PC-3 (cell line): ENCODE results near the gene P2RX6. TPM values are rescaled to one million over a fixed set of nuclear protein-coding genes. Genes with fewer than 3 reads are reported as not detected.
A peak's percentile ranks its signal among the peaks of the same experiment; 100 is the strongest.

Experiments
- ATAC-seq: fragments of 200-7000 bp; cut with Tn5 transposase; 2 replicates; pipeline ENCODE4 v1.9.1; 2020; ENCODE audit warnings: mild to moderate bottlenecking, moderate library complexity
- BruUV-seq: library from RNA; stranded (reverse); fragments of 400-500 nt; replicated peaks from 2 replicates; lab custom pipeline; 2021; lab: Mats Ljungman, UMichigan
- CTCF ChIA-PET: fragments of 300-600 bp; sonication (Branson Sonifier 250); formaldehyde crosslinking; loops from one replicate; lab custom pipeline; 2022; ENCODE audit warnings: antibody characterized with exemption; lab: Charles Lee
- POLR2A ChIA-PET: fragments of 300-600 bp; sonication (Branson Sonifier 250); formaldehyde crosslinking; loops from one replicate; lab custom pipeline; 2022; ENCODE audit warnings: antibody characterized with exemption; ENCODE audit not compliant: unreplicated experiment; lab: Charles Lee
- DNase-seq: peaks from one replicate; pipeline ENCODE4 v3.0.0-alpha.2; 2015
- H2AFZ ChIP-seq: fragments of 300-600 bp; sonication (generic); 2 replicates; pipeline ENCODE4 v1.6.0; 2016; ENCODE audit warnings: antibody characterized with exemption, low read length
- H3F3A ChIP-seq: fragments of 300-600 bp; sonication (generic); one replicate; pipeline ENCODE4 v1.6.0; 2017; ENCODE audit warnings: antibody characterized with exemption, low read length, control low read depth, mild to moderate bottlenecking; ENCODE audit not compliant: unreplicated experiment
- H3K27ac ChIP-seq: fragments of 300-600 bp; sonication (generic); 2 replicates; pipeline ENCODE4 v1.5.1; 2016; ENCODE audit warnings: mild to moderate bottlenecking, low read length
- H3K27me3 ChIP-seq: fragments of 300-600 bp; sonication (generic); 2 replicates; pipeline ENCODE4 v1.6.1; 2016; ENCODE audit warnings: low read length, mixed read lengths
- H3K36me3 ChIP-seq: fragments of 300-600 bp; sonication (generic); 2 replicates; pipeline ENCODE4 v1.6.1; 2016; ENCODE audit warnings: low read depth, mixed run types, low read length, mixed read lengths
- H3K4me1 ChIP-seq: fragments of 300-600 bp; sonication (generic); 2 replicates; pipeline ENCODE4 v1.5.1; 2016; ENCODE audit warnings: low read length; ENCODE audit not compliant: insufficient read depth
- H3K4me2 ChIP-seq: fragments of 300-600 bp; sonication (generic); 2 replicates; pipeline ENCODE4 v1.6.0; 2016; ENCODE audit warnings: low read length
- H3K4me3 ChIP-seq: fragments of 300-600 bp; sonication (generic); 2 replicates; pipeline ENCODE4 v1.5.1; 2016; ENCODE audit warnings: mild to moderate bottlenecking, low read length, mixed read lengths
- H3K79me2 ChIP-seq: fragments of 300-600 bp; sonication (generic); 2 replicates; pipeline ENCODE4 v1.6.1; 2017; ENCODE audit warnings: low read length, mixed read lengths
- H3K9ac ChIP-seq: fragments of 300-600 bp; sonication (generic); 2 replicates; pipeline ENCODE4 v1.6.0; 2016; ENCODE audit warnings: mild to moderate bottlenecking, low read length
- H3K9me2 ChIP-seq: fragments of 300-600 bp; sonication (generic); replicated peaks from 2 replicates; pipeline ENCODE4 v1.6.1; 2016; ENCODE audit warnings: mixed run types, low read length, mixed read lengths
- H3K9me3 ChIP-seq: fragments of 300-600 bp; sonication (generic); 2 replicates; pipeline ENCODE4 v1.6.1; 2016; ENCODE audit warnings: low read length, mixed read lengths
- H4K20me1 ChIP-seq: fragments of 300-600 bp; sonication (generic); 2 replicates; pipeline ENCODE4 v1.6.1; 2016; ENCODE audit warnings: low read length, mixed read lengths
- CTCF ChIP-seq: fragments of 300-600 bp; sonication (generic); conservative IDR thresholded peaks from 2 replicates; pipeline ENCODE4 v1.5.1; 2017; ENCODE audit warnings: antibody characterized with exemption, low read depth, mild to moderate bottlenecking, low read length
- EZH2 ChIP-seq: fragments of 300-600 bp; sonication (generic); IDR thresholded peaks from one replicate; pipeline ENCODE4 v1.6.1; 2017; ENCODE audit warnings: antibody characterized with exemption, mild to moderate bottlenecking, low read length; ENCODE audit not compliant: unreplicated experiment
- EZH2phosphoT487 ChIP-seq: fragments of 300-600 bp; sonication (generic); IDR thresholded peaks from 2 replicates; pipeline ENCODE4 v1.6.1; 2018; ENCODE audit warnings: mild to moderate bottlenecking, antibody characterized with exemption, low read length, borderline replicate concordance
- intact Hi-C: fragments of 100-400 bp; cut with micrococcal nuclease; formaldehyde crosslinking; loops from 2 replicates; pipeline ENCODE4 v1.9.0; 2023
- total RNA-seq: library from RNA; depleted of rRNA; stranded (reverse); fragments of >200 nt; gene quantifications from 2 replicates; pipeline ENCODE4 v1.2.3, GENCODE V29; 2014

P2RX6 gene
- total RNA-seq, 1 experiment from 2014 or later = 1.1 TPM

- Histone ChIP-seq H3K4me3 (no peak overlapping the region), H3K9me2 (no peaks in the 10 kb centered on the region), H3K9me3 (no peaks in the 10 kb centered on the region), H2AFZ (no peak overlapping the region), H3K79me2 (no peaks in the 10 kb centered on the region), H3F3A (no peaks in the 10 kb centered on the region), H3K27me3 (no peaks in the 10 kb centered on the region), H3K36me3 (no peaks in the 10 kb centered on the region), H4K20me1 (no peaks in the 10 kb centered on the region), H3K9ac (no peak overlapping the region), H3K27ac (no peak overlapping the region), H3K4me1 (peaks cover 3% of the 10 kb centered on the region; the same call in 1 of the 2 replicates), H3K4me2 (no peak overlapping the region)
- POLR2A ChIA-PET = no interaction called here
- intact Hi-C loops = no loop called here
- CTCF ChIA-PET = interaction anchor here (0.5 kb wide), 1 partner anchor 94 kb away, joined by 5 read pairs; no protein-coding TSS in a partner anchor
- no TSS peak for BruUV-seq
- ATAC-seq = 0 out of 2 replicates have a peak, but pooled peaks have one; percentile 43
- TF ChIP-seq EZH2phosphoT487 (no peak), EZH2 (no peak), CTCF (no peak)
- DNase-seq = peak; percentile 61
These were observed 5.1 kb upstream of the P2RX6 start for GRCh38 chr22:21009638-21010425.

GRCh38 chr22:21010426-21011113, 4.4 kb upstream of the P2RX6 start:
- Histone ChIP-seq H3K27me3 (no peaks in the 10 kb centered on the region), H3K9ac (no peak overlapping the region), H3K27ac (no peak overlapping the region), H3K4me2 (no peak overlapping the region), H3K79me2 (no peaks in the 10 kb centered on the region), H4K20me1 (no peaks in the 10 kb centered on the region), H2AFZ (no peak overlapping the region), H3K9me3 (no peaks in the 10 kb centered on the region), H3K4me1 (peaks cover 7% of the 10 kb centered on the region; the same call in 1 of the 2 replicates), H3K4me3 (no peak overlapping the region), H3F3A (no peaks in the 10 kb centered on the region), H3K36me3 (no peaks in the 10 kb centered on the region), H3K9me2 (no peaks in the 10 kb centered on the region)
- no TSS peak for BruUV-seq
- DNase-seq (no peak), ATAC-seq (no peak)
- POLR2A ChIA-PET = no interaction called here
- intact Hi-C loops = no loop called here
- TF ChIP-seq EZH2 = no peak
- no peak for TF ChIP-seq EZH2phosphoT487
- TF ChIP-seq CTCF = no peak
- CTCF ChIA-PET = interaction anchor here (0.6 kb wide), 1 partner anchor 11 kb away, joined by 3 read pairs; no protein-coding TSS in a partner anchor
